Hepatic stellate cell (primary cell): ENCODE data around the gene GHR.
"Not testable (repeated sequence)": the region's sequence is repeated elsewhere in the genome, so short reads cannot be mapped to it uniquely, and the experiment has no call there.

Experiments used
- DNase-seq: peaks from one replicate; pipeline ENCODE4 v3.0.0; 2011; ENCODE audit warnings: low spot score

GHR gene

GRCh38 chr5:42718591-42718990, 295.4 kb downstream of the GHR start:
- no peak for DNase-seq

GRCh38 chr5:42719034-42719433, 295.8 kb downstream of the GHR start:
- DNase-seq, result no peak

DNA sequence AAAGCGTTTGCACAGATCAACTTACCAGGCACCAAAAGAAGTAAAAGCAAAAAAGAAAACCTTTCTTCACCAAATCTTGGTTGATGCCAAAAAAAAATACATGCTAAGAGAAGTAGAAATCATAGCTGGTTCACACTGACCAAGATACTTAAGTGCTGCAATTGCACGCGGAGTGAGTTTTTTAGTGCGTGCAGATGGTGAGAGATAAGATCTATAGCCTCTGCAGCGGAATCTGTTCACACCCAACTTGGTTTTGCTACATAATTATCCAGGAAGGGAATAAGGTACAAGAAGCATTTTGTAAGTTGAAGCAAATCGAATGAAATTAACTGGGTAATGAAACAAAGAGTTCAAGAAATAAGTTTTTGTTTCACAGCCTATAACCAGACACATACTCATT, 297.0 kb downstream of the GHR start:
- DNase-seq, result no peak

DNA sequence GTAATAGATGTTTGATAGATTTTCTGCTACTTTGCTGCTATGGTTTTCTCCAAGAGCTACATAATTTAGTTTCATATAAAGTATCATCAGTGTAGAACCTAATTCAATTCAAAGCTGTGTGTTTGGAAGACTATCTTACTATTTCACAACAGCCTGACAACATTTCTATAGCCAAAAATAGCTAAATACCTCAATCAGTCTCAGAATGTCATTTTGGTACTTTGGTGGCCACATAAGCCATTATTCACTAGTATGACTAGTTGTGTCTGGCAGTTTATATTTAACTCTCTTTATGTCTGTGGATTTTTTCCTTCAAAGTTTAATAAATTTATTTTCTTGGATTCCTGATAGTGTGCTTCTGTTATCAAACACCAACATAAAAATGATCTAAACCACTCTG, 298.2 kb downstream of the GHR start:
- DNase-seq, result no peak

- DNase-seq, result not testable (repeated sequence)
These were observed 311.4 kb downstream of the GHR start for GRCh38 chr5:42734531-42735058.

DNA sequence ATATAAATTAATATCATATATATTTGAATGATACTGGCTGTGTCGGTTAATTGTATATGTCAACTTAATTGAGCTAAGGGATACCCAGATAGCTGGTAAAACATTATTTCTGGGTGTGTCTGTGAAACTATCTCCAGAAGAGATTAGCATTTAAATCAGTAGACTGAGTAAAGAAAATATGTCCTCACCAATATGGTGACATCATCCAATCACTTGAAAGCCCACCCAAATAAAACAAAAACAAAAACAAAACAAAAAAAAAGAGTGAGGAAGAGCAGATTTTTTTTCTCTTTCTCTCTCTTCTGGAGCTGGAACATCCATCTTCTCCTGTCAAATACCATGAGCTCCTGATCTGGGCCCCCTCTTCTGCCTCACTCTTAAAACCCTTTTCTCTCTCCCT, 317.7 kb downstream of the GHR start:
- no peak for DNase-seq

GRCh38 chr5:42745426-42745825, 322.2 kb downstream of the GHR start:
- no peak for DNase-seq

DNA sequence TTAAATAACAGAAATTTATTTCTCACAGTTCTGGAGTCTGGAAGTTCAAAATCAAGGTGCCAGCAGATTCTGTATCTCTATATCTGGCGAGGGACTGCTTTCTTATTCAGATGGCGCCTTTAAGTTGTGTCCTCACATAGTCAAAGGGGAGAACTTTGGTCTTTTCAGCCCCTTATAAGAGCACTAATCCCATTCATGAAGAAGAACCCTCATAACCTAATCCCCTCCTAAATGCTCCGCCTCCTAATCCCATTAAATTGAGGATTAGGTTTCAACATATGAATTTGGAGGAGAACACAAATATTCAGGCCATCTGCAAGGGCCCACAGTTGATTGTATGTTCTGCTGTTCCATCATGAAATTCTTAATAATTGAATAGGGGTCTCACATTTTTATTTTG, 322.6 kb downstream of the GHR start:
- no peak for DNase-seq

DNA sequence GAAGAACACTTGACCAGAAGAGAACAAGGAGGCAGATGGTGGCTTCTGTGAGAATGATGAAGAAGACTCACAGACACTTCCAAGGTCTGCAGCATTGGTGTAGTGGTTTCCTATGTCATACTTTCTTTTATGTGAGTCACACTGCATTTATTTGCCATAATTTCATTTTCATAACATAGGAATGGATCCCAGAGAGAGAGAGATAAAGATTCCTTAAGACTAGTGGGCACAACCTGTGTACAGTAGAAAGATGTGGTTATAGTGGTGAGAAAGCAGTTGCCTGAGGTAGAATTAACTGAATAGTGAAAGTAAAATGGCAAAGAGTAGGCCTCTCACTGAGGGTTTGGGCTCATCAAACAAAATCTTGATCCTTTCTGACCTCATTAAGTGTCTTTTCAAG, 325.8 kb downstream of the GHR start:
- no peak for DNase-seq

- no peak for DNase-seq
These were observed 327.3 kb downstream of the GHR start for GRCh38 chr5:42750507-42750906.

- DNase-seq, result no peak
These were observed 327.8 kb downstream of the GHR start for GRCh38 chr5:42751044-42751443.

- no peak for DNase-seq
These were observed 329.9 kb downstream of the GHR start for GRCh38 chr5:42753099-42753498.

- DNase-seq, result peak; percentile 8
These were observed 333.7 kb downstream of the GHR start, which contains the start of gene CCDC152 for GRCh38 chr5:42756606-42757601. TSS of gene CCDC152 (plus strand) at chr5:42756818. CDS start at chr5:42759122, 2,304 bp downstream.

- DNase-seq, result no peak
These were observed 336.2 kb downstream of the GHR start for GRCh38 chr5:42759456-42759855.

- DNase-seq, result no peak
These were observed 337.2 kb downstream of the GHR start for GRCh38 chr5:42760426-42760825.

GRCh38 chr5:42761791-42762190, 338.6 kb downstream of the GHR start:
- no peak for DNase-seq

DNA sequence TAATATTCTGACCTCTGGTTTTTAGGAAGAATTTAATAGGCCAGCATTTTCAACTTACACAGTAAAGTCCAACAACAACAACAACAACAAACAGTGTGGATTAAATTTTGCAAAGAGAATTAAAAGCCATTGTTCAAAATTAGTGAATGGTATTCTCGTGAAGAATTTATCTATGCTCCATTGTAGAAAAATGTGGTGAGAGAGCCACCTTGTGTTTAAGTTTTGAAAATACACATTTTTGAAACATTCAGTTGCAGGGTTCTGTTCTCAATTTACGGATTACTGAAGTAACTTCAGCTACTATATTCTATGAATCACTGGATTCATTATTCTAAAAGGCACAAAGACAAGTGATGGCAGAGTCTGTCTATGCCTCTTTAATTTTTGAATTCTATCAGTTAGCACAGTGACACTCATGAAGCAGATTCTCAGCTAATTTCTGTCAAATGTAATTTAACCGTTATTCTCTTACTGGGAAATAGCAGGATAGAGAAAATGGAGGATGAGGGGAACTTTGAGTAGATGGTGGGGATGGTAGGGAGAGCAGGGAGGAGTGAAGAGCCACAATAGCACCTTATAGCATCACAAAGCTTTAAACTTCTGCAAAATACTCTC, 344.4 kb downstream of the GHR start:
- no peak for DNase-seq

DNA sequence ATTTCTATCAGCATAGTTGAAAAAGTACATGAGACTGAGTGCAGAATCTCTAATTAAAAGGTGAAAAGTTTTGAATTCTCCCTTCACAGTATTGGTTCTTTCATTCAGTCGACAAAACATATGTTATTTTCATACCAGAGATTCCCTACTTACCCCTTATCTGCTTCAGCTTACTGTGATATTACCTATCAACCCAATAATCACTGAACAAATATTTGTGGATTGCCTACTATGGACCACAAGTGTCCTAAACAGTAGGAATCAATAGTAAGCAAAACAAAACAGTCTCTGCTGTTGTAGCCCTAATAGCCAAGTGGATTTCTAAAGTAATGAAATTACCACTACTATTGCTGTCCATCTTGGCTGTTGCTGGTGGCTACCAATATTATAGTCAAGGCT, 344.9 kb downstream of the GHR start:
- no peak for DNase-seq

- no peak for DNase-seq
These were observed 346.8 kb downstream of the GHR start for GRCh38 chr5:42770003-42770402.
